ENCODE results near the gene SLC66A2. TPM values are rescaled to one million over a fixed set of nuclear protein-coding genes. Genes with fewer than 3 reads are reported as not detected.

SLC66A2 gene
- total RNA-seq, 4 donors from 2014 or later: 93.5 to 193 (median 100) TPM

- TF ChIP-seq CTCF (IDR thresholded peaks at IDR 0.05): no peak
- no peak for TF ChIP-seq POLR2A (IDR thresholded peaks at IDR 0.05)
- Histone ChIP-seq H3K4me1 (no peaks in the 10 kb centered on the region), H3K27ac (no peak overlapping the region), H3K9me3 (no peaks in the 10 kb centered on the region), H3K4me3 (replicated peaks in 1 of 3) (no peak overlapping the region), H3K36me3 (no peaks in the 10 kb centered on the region), H3K27me3 (no peaks in the 10 kb centered on the region)
- intact Hi-C loops (cut with DNase I): no loop called here
- 93% methylated on average over 31 of the region's 31 CpGs for WGBS, 2 donors
- DNase-seq: no peak
Measured at GRCh38 chr18:79883461-79884293, 67.8 kb downstream of the SLC66A2 start.

GRCh38 chr18:79882522-79883241, 68.8 kb downstream of the SLC66A2 start:
- intact Hi-C loops (cut with DNase I): no loop called here
- no peak for DNase-seq

GRCh38 chr18:79881695-79882094, 69.8 kb downstream of the SLC66A2 start:
- H3K36me3 ChIP-seq: no peaks in the 10 kb centered on the region
- no peak overlapping the region for H3K27ac ChIP-seq
- 86 to 93% methylated on average over 11 of the region's 11 CpGs for WGBS, 2 donors
- intact Hi-C loops (cut with DNase I): no loop called here
- no peak for DNase-seq
- H3K4me3 ChIP-seq (replicated peaks in 1 of 3): no peak overlapping the region
- H3K27me3 ChIP-seq: no peaks in the 10 kb centered on the region
- H3K4me1 ChIP-seq: no peaks in the 10 kb centered on the region
- H3K9me3 ChIP-seq: no peaks in the 10 kb centered on the region
- TF ChIP-seq POLR2A (IDR thresholded peaks at IDR 0.05) (no peak), CTCF (IDR thresholded peaks at IDR 0.05) (no peak)

More at GRCh38 chr18:79882522-79883241, 68.8 kb downstream of the SLC66A2 start:
- no peaks in the 10 kb centered on the region for H3K27me3 ChIP-seq
- H3K4me3 ChIP-seq (replicated peaks in 1 of 3): no peak overlapping the region
- TF ChIP-seq POLR2A (IDR thresholded peaks at IDR 0.05) (no peak), CTCF (IDR thresholded peaks at IDR 0.05) (no peak)
- H3K27ac ChIP-seq: no peak overlapping the region
- no peaks in the 10 kb centered on the region for H3K9me3 ChIP-seq
- 96 to 97% methylated on average over 66 to 68 of the region's 68 CpGs for WGBS, 2 donors
- no peaks in the 10 kb centered on the region for H3K4me1 ChIP-seq
- no peaks in the 10 kb centered on the region for H3K36me3 ChIP-seq

GRCh38 chr18:79879566-79879965, 71.9 kb downstream of the SLC66A2 start:
- no peak for DNase-seq
- intact Hi-C loops (cut with DNase I): no loop called here
- 92% methylated on average over 12 of the region's 12 CpGs for WGBS, 2 donors

More at GRCh38 chr18:79879566-79879965, 71.9 kb downstream of the SLC66A2 start:
- Histone ChIP-seq H3K36me3 (no peaks in the 10 kb centered on the region), H3K27ac (no peak overlapping the region), H3K4me1 (no peaks in the 10 kb centered on the region), H3K4me3 (replicated peaks in 1 of 3) (no peak overlapping the region), H3K9me3 (no peaks in the 10 kb centered on the region), H3K27me3 (no peaks in the 10 kb centered on the region)
- TF ChIP-seq CTCF (IDR thresholded peaks at IDR 0.05) (no peak), POLR2A (IDR thresholded peaks at IDR 0.05) (no peak)
